ENCODE measurements around the gene ADGRE2.

Gene ADGRE2

GRCh38 chr19:14704450-14704849, 73.9 kb downstream of the ADGRE2 start:
- Histone ChIP-seq H3K4me1 (ENCODE audit: control insufficient read depth in 2 of 2, insufficient read depth in 2 of 2, low read length in 2 of 2) (no peaks in the 10 kb centered on the region), H3K27me3 (ENCODE audit: control insufficient read depth in 2 of 2, insufficient read depth in 2 of 2, low read length in 2 of 2) (no peaks in the 10 kb centered on the region), H3K36me3 (ENCODE audit: control insufficient read depth in 2 of 2, insufficient read depth in 2 of 2, low read length in 2 of 2) (peaks cover 58 to 73% of the 10 kb centered on the region in 2 donors), H3K27ac (ENCODE audit: low read depth in 2 of 2, low read length in 2 of 2) (no peak overlapping the region), H3K9ac (ENCODE audit: low read depth in 1 of 2, low read length in 2 of 2) (no peak overlapping the region), H3K9me3 (ENCODE audit: control insufficient read depth in 2 of 2, low read length in 2 of 2) (no peaks in the 10 kb centered on the region), H3K4me3 (ENCODE audit: low read length in 2 of 2) (no peak overlapping the region)

DNA sequence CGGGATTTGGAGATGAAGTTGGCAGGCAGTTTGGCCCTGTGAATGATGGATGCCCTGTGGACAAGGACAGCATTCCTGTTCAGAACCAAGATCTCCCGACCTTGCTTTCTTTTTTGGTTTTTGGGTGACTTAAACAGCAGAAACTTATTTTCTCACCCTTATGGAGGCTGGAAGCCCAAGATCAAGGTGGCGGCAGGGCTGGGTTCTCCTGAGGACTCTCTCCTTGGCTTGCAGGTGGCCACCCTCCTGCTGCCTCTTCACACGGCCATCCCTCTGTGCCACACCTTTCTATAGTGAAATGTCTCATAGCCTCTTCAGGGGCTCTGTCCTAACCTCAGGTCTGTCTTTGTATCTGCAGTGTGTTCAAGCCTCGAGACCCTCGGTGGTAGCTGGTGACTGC, 74.5 kb downstream of the ADGRE2 start:
- peaks cover 57 to 73% of the 10 kb centered on the region in 2 donors for H3K36me3 ChIP-seq (ENCODE audit: control insufficient read depth in 2 of 2, insufficient read depth in 2 of 2, low read length in 2 of 2)
- no peak overlapping the region for H3K4me3 ChIP-seq (ENCODE audit: low read length in 2 of 2)
- H3K27me3 ChIP-seq (ENCODE audit: control insufficient read depth in 2 of 2, insufficient read depth in 2 of 2, low read length in 2 of 2) = no peaks in the 10 kb centered on the region

DNA sequence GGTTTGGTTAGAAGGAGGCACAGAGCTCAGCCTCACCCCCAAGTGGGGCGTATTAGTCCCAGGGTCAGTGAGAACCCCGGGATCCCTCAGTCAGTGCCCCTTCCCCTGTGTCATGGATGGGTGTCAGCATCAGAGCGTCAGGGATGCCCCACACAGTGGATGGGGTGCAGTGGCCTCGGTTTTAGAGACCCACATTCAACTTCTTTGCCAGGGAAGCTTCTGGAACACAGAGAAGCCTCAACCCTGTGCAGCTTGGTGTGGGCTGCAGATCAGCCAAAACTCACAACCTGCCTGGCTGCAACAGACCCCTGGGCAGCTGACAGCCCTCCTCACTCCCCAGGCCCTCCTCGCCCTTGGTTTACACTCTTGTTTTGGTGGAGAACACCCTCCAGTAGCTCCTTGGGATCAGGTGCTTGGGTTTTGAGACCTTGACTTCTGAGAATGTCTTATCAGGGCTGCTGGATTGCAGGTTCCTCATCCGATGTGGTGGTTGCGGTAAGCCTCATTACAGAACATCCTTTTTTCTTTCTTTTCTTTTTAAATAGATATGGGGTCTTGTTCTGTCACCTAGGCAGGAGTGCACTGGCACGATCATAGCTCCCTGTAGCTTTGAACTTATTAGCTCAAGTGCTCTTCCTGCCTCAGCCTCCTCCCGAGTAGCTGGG, 77.5 kb downstream of the ADGRE2 start:
- Histone ChIP-seq H3K36me3 (ENCODE audit: control insufficient read depth in 2 of 2, insufficient read depth in 2 of 2, low read length in 2 of 2) (peaks cover 48 to 66% of the 10 kb centered on the region in 2 donors), H3K4me1 (ENCODE audit: control insufficient read depth in 2 of 2, insufficient read depth in 2 of 2, low read length in 2 of 2) (no peaks in the 10 kb centered on the region), H3K27me3 (ENCODE audit: control insufficient read depth in 2 of 2, insufficient read depth in 2 of 2, low read length in 2 of 2) (no peaks in the 10 kb centered on the region), H3K9ac (ENCODE audit: low read depth in 1 of 2, low read length in 2 of 2) (no peak overlapping the region), H3K27ac (ENCODE audit: low read depth in 2 of 2, low read length in 2 of 2) (no peak overlapping the region), H3K4me3 (ENCODE audit: low read length in 2 of 2) (no peak overlapping the region), H3K9me3 (ENCODE audit: control insufficient read depth in 2 of 2, low read length in 2 of 2) (no peaks in the 10 kb centered on the region)

More for the DNA sequence above, 74.5 kb downstream of the ADGRE2 start:
- H3K9ac ChIP-seq (ENCODE audit: low read depth in 1 of 2, low read length in 2 of 2) = no peak overlapping the region
- H3K9me3 ChIP-seq (ENCODE audit: control insufficient read depth in 2 of 2, low read length in 2 of 2) = no peaks in the 10 kb centered on the region
- H3K4me1 ChIP-seq (ENCODE audit: control insufficient read depth in 2 of 2, insufficient read depth in 2 of 2, low read length in 2 of 2) = no peaks in the 10 kb centered on the region
- H3K27ac ChIP-seq (ENCODE audit: low read depth in 2 of 2, low read length in 2 of 2) = no peak overlapping the region

DNA sequence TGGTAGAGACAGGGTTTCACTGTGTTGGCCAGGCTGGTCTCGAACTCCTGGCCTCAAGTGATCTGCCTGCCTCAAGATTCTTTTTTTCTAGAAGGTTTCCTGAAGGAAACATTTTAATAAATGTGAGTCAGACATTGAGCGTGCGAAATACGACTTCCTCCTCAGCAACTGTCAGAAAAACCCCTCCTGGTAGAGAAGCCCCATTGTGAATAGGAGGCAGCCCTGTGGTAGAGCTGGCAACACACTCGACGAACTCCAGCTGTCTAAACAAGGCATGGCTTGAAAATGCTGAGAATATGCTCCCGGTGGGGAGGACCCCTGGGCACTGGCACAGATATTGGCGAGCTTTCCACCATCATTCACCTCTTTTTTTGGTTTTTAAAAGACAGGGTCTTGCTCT, 78.7 kb downstream of the ADGRE2 start:
- no peaks in the 10 kb centered on the region for H3K27me3 ChIP-seq (ENCODE audit: control insufficient read depth in 2 of 2, insufficient read depth in 2 of 2, low read length in 2 of 2)
- H3K9me3 ChIP-seq (ENCODE audit: control insufficient read depth in 2 of 2, low read length in 2 of 2) = no peaks in the 10 kb centered on the region
- H3K36me3 ChIP-seq (ENCODE audit: control insufficient read depth in 2 of 2, insufficient read depth in 2 of 2, low read length in 2 of 2) = peaks cover 53 to 69% of the 10 kb centered on the region in 2 donors
- no peak overlapping the region for H3K9ac ChIP-seq (ENCODE audit: low read depth in 1 of 2, low read length in 2 of 2)
- no peaks in the 10 kb centered on the region for H3K4me1 ChIP-seq (ENCODE audit: control insufficient read depth in 2 of 2, insufficient read depth in 2 of 2, low read length in 2 of 2)
- no peak overlapping the region for H3K4me3 ChIP-seq (ENCODE audit: low read length in 2 of 2)
- no peak overlapping the region for H3K27ac ChIP-seq (ENCODE audit: low read depth in 2 of 2, low read length in 2 of 2)

- peaks cover 23 to 42% of the 10 kb centered on the region in 2 donors for H3K36me3 ChIP-seq (ENCODE audit: control insufficient read depth in 2 of 2, insufficient read depth in 2 of 2, low read length in 2 of 2)
- H3K9ac ChIP-seq (ENCODE audit: low read depth in 1 of 2, low read length in 2 of 2) = no peak overlapping the region
- no peak overlapping the region for H3K4me3 ChIP-seq (ENCODE audit: low read length in 2 of 2)
- H3K9me3 ChIP-seq (ENCODE audit: control insufficient read depth in 2 of 2, low read length in 2 of 2) = no peaks in the 10 kb centered on the region
- H3K27me3 ChIP-seq (ENCODE audit: control insufficient read depth in 2 of 2, insufficient read depth in 2 of 2, low read length in 2 of 2) = no peaks in the 10 kb centered on the region
- H3K27ac ChIP-seq (ENCODE audit: low read depth in 2 of 2, low read length in 2 of 2) = no peak overlapping the region
- H3K4me1 ChIP-seq (ENCODE audit: control insufficient read depth in 2 of 2, insufficient read depth in 2 of 2, low read length in 2 of 2) = no peaks in the 10 kb centered on the region
Observed at GRCh38 chr19:14695471-14695870, 82.9 kb downstream of the ADGRE2 start.

DNA sequence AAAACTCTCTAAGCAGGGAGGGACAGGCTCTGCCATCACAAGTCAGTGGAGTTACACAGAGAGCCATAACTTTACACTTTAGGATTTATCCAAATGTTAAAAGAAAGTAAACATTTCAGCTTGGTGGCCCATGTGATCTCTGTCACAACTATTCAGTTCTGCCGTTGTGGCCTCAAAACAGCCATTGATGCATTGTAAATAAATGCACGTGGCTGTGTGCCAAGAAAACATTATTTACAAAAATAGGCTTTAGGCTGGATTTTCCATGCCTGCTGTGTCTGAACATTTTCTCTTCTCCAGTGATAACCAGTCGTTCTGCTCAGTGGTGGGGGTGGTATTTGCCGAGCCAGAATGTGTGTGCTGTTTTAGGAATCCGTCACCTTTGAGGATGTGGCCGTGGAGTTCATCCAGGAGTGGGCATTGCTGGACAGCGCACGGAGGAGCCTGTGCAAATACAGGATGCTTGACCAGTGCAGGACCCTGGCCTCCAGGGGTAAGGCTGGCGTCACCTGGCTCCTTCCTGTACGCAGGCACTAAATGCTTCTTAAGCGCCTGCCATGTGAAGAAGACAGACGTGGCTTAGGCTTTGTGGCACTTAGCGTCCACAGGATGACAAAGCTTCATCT, 83.6 kb downstream of the ADGRE2 start:
- no peak overlapping the region for H3K4me3 ChIP-seq (ENCODE audit: low read length in 2 of 2)
- no peak overlapping the region for H3K27ac ChIP-seq (ENCODE audit: low read depth in 2 of 2, low read length in 2 of 2)
- no peaks in the 10 kb centered on the region for H3K27me3 ChIP-seq (ENCODE audit: control insufficient read depth in 2 of 2, insufficient read depth in 2 of 2, low read length in 2 of 2)
- no peaks in the 10 kb centered on the region for H3K4me1 ChIP-seq (ENCODE audit: control insufficient read depth in 2 of 2, insufficient read depth in 2 of 2, low read length in 2 of 2)
- H3K36me3 ChIP-seq (ENCODE audit: control insufficient read depth in 2 of 2, insufficient read depth in 2 of 2, low read length in 2 of 2) = peaks cover 18 to 35% of the 10 kb centered on the region in 2 donors
- no peaks in the 10 kb centered on the region for H3K9me3 ChIP-seq (ENCODE audit: control insufficient read depth in 2 of 2, low read length in 2 of 2)
- no peak overlapping the region for H3K9ac ChIP-seq (ENCODE audit: low read depth in 1 of 2, low read length in 2 of 2)

GRCh38 chr19:14689598-14690503, 88.5 kb downstream of the ADGRE2 start, which contains the start of gene ZNF333:
Gene ZNF333, plus strand, starts transcription at chr19:14690048. Its CDS starts 3,444 bp downstream, at chr19:14693492.
- H3K27ac ChIP-seq (ENCODE audit: low read depth in 2 of 2, low read length in 2 of 2) = peak within 1 kb of the TSS; percentile 97 to 98
- H3K36me3 ChIP-seq (ENCODE audit: control insufficient read depth in 2 of 2, insufficient read depth in 2 of 2, low read length in 2 of 2) = peaks cover 3 to 8% of the 10 kb centered on the region in 2 donors
- no peaks in the 10 kb centered on the region for H3K4me1 ChIP-seq (ENCODE audit: control insufficient read depth in 2 of 2, insufficient read depth in 2 of 2, low read length in 2 of 2)
- peaks cover 0 to 2% of the 10 kb centered on the region in 2 donors for H3K27me3 ChIP-seq (ENCODE audit: control insufficient read depth in 2 of 2, insufficient read depth in 2 of 2, low read length in 2 of 2)
- H3K9me3 ChIP-seq (ENCODE audit: control insufficient read depth in 2 of 2, low read length in 2 of 2) = no peaks in the 10 kb centered on the region
- peak within 1 kb of the TSS; percentile 90 to 92 for H3K4me3 ChIP-seq (ENCODE audit: low read length in 2 of 2)
- peak within 1 kb of the TSS; percentile 85 to 87 for H3K9ac ChIP-seq (ENCODE audit: low read depth in 1 of 2, low read length in 2 of 2)

DNA sequence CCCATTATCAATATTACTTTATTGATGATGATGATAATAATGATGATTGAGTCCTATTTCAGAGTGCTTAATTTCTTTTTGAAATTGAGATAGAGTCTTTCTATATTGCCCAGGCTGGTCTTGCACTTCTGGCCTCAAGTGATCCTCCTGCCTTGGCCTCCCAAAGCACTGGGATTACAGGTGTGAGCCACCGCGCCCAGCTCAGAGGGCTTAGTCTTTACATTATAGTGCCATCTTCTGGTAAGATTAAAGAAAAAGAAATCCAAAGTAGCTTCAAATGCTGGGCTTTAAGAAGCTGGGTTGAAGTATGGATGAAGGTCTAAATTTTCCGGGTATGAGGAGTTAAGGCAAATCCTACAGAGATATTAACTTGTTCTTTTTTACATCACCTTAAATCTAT, 91.9 kb downstream of the ADGRE2 start:
- Histone ChIP-seq H3K4me3 (ENCODE audit: low read length in 2 of 2) (no peak overlapping the region), H3K36me3 (ENCODE audit: control insufficient read depth in 2 of 2, insufficient read depth in 2 of 2, low read length in 2 of 2) (no peaks in the 10 kb centered on the region), H3K27me3 (ENCODE audit: control insufficient read depth in 2 of 2, insufficient read depth in 2 of 2, low read length in 2 of 2) (peaks cover 0 to 6% of the 10 kb centered on the region in 2 donors), H3K4me1 (ENCODE audit: control insufficient read depth in 2 of 2, insufficient read depth in 2 of 2, low read length in 2 of 2) (no peaks in the 10 kb centered on the region), H3K9me3 (ENCODE audit: control insufficient read depth in 2 of 2, low read length in 2 of 2) (no peaks in the 10 kb centered on the region), H3K9ac (ENCODE audit: low read depth in 1 of 2, low read length in 2 of 2) (no peak overlapping the region), H3K27ac (ENCODE audit: low read depth in 2 of 2, low read length in 2 of 2) (no peak overlapping the region)

DNA sequence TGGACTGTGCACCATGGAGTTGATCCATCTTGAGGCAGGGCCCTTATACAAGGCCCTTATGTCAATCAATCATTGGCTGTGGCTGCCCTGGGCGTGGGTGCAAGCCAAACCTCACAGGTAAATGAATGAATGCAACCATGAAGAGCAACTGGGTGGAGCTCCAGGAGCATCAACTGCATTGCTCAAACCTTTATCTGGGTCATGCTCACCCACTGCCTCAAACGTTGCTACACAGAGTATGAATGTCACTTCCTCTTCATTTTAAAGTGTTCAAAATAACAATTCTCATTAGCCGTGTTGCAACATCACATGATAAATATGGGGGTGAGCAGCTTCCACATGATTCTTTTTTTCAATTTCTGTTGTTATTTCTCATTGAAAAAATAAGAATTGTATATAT, 94.9 kb downstream of the ADGRE2 start:
- Histone ChIP-seq H3K4me1 (ENCODE audit: control insufficient read depth in 2 of 2, insufficient read depth in 2 of 2, low read length in 2 of 2) (no peaks in the 10 kb centered on the region), H3K27ac (ENCODE audit: low read depth in 2 of 2, low read length in 2 of 2) (no peak overlapping the region), H3K9ac (ENCODE audit: low read depth in 1 of 2, low read length in 2 of 2) (no peak overlapping the region), H3K27me3 (ENCODE audit: control insufficient read depth in 2 of 2, insufficient read depth in 2 of 2, low read length in 2 of 2) (peaks cover 0 to 6% of the 10 kb centered on the region in 2 donors), H3K9me3 (ENCODE audit: control insufficient read depth in 2 of 2, low read length in 2 of 2) (no peaks in the 10 kb centered on the region), H3K36me3 (ENCODE audit: control insufficient read depth in 2 of 2, insufficient read depth in 2 of 2, low read length in 2 of 2) (no peaks in the 10 kb centered on the region), H3K4me3 (ENCODE audit: low read length in 2 of 2) (no peak overlapping the region)

Data from mucosa of rectum (tissue), 2 donors.